Chondrocyte (in vitro differentiated cells): ENCODE data around the gene GALNT5. TPM values are rescaled to one million over a fixed set of nuclear protein-coding genes. Genes with fewer than 3 reads are reported as not detected.
"Not testable (repeated sequence)": the region's sequence is repeated elsewhere in the genome, so short reads cannot be mapped to it uniquely, and the experiment has no call there.

ENCODE experiments used
- DNase-seq: peaks from one replicate; pipeline ENCODE4 v3.0.0; 2021; ENCODE audit warnings: mixed read lengths, low spot score
- H3K27ac Mint-ChIP-seq: one replicate; pipeline ENCODE4 v1.8.0; 2021; ENCODE audit warnings: mild to moderate bottlenecking, moderate library complexity, mixed read lengths; ENCODE audit not compliant: unreplicated experiment
- H3K27me3 Mint-ChIP-seq: 2 replicates; pipeline ENCODE4 v1.8.0; 2021; ENCODE audit warnings: low read depth, mixed read lengths
- H3K36me3 Mint-ChIP-seq: 2 replicates; pipeline ENCODE4 v1.8.0; 2021; ENCODE audit warnings: low read depth, mixed read lengths
- H3K4me1 Mint-ChIP-seq: 2 replicates; pipeline ENCODE4 v1.8.0; 2021; ENCODE audit warnings: low read depth, mild to moderate bottlenecking, mixed read lengths
- H3K4me3 Mint-ChIP-seq: one replicate; pipeline ENCODE4 v1.8.0; 2021; ENCODE audit warnings: mild to moderate bottlenecking, moderate library complexity, mixed read lengths; ENCODE audit not compliant: unreplicated experiment
- H3K9me3 Mint-ChIP-seq: 2 replicates; pipeline ENCODE4 v1.8.0; 2021; ENCODE audit warnings: low read depth, mixed read lengths
- CTCF ChIP-seq: fragments of 200-600 bp; sonication (generic); IDR thresholded peaks from 2 replicates; pipeline ENCODE4 v1.5.0; 2021; ENCODE audit warnings: antibody characterized with exemption, mild to moderate bottlenecking, moderate library complexity
- total RNA-seq: library from RNA; stranded (reverse); gene quantifications from 3 replicates; pipeline ENCODE4 v1.2.1, GENCODE V29; 2021

GALNT5 gene
- total RNA-seq, 1 donor from 2014 or later: 14.2 TPM

- peaks cover 7% of the 10 kb centered on the region for H3K27me3 Mint-ChIP-seq
- TF ChIP-seq CTCF: no peak
- DNase-seq: no peak
- H3K27ac Mint-ChIP-seq: no peak overlapping the region
- no peak overlapping the region for H3K4me3 Mint-ChIP-seq
- H3K4me1 Mint-ChIP-seq: peaks cover 3% of the 10 kb centered on the region
- peaks cover 11% of the 10 kb centered on the region for H3K9me3 Mint-ChIP-seq
- H3K36me3 Mint-ChIP-seq: no peaks in the 10 kb centered on the region
Measured at GRCh38 chr2:157337978-157338377, 80.5 kb downstream of the GALNT5 start.

GRCh38 chr2:157339965-157340655 lies 82.6 kb downstream of the GALNT5 start:
- H3K27me3 Mint-ChIP-seq: peaks cover 3% of the 10 kb centered on the region
- H3K4me1 Mint-ChIP-seq: peaks cover 3% of the 10 kb centered on the region
- peaks cover 1% of the 10 kb centered on the region for H3K36me3 Mint-ChIP-seq
- no peak overlapping the region for H3K27ac Mint-ChIP-seq
- no peak for DNase-seq
- peaks cover 29% of the 10 kb centered on the region for H3K9me3 Mint-ChIP-seq
- no peak overlapping the region for H3K4me3 Mint-ChIP-seq
- no peak for TF ChIP-seq CTCF

- not testable (repeated sequence) for H3K36me3 Mint-ChIP-seq, H3K4me1 Mint-ChIP-seq, H3K27ac Mint-ChIP-seq, H3K4me3 Mint-ChIP-seq, H3K27me3 Mint-ChIP-seq, DNase-seq
- peaks cover 34% of the 10 kb centered on the region for H3K9me3 Mint-ChIP-seq
Measured at GRCh38 chr2:157341381-157341780, 83.9 kb downstream of the GALNT5 start.

GRCh38 chr2:157345647-157346389 lies 88.3 kb downstream of the GALNT5 start:
- no peak overlapping the region for H3K4me3 Mint-ChIP-seq
- H3K9me3 Mint-ChIP-seq: peaks cover 34% of the 10 kb centered on the region
- DNase-seq: no peak
- H3K4me1 Mint-ChIP-seq: no peaks in the 10 kb centered on the region
- H3K36me3 Mint-ChIP-seq: peaks cover 1% of the 10 kb centered on the region
- TF ChIP-seq CTCF: no peak
- H3K27me3 Mint-ChIP-seq: peaks cover 4% of the 10 kb centered on the region
- H3K27ac Mint-ChIP-seq: no peak overlapping the region

GRCh38 chr2:157348291-157348921 lies 90.9 kb downstream of the GALNT5 start:
- DNase-seq: no peak
- Mint-ChIP-seq H3K27ac (no peak overlapping the region), H3K4me1 (no peaks in the 10 kb centered on the region), H3K9me3 (peaks cover 20% of the 10 kb centered on the region), H3K4me3 (no peak overlapping the region), H3K27me3 (peaks cover 6% of the 10 kb centered on the region), H3K36me3 (peaks cover under 1% of the 10 kb centered on the region)
- no peak for TF ChIP-seq CTCF
